Measurements from ENCODE around the gene SDC1.

The SDC1 gene

DNA sequence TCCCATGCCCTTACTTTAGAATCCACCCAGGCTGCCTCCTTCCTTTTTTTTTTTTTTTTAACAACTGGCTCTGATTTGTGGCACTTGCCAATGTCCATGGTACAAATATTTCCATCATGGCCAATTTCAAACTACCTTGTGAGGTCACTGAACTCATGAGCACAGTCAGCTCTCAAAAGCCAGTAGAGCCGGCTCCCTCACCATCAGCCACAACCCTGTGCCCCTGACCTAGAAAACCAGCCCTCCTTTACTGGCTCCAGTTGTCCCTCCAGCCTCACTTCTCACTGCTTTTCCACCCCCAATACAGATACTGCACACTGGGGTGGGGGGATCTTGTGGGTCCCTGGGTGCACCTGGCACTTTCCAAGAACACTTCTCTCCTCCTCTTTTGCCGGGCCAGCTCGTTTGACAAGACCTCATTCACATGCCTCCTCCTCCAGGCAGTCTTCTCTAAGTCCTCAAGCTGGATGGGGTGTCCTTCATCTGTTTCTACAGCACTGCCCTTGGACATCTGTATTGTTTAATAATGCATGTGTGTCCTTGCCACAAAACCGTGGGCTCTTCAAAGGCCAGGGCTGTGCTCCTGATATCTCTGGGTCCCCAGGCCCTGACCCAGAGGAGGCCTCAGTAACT is 35.5 kb downstream of the SDC1 start:
- Mint-ChIP-seq H3K4me1 (ENCODE audit: low read depth) (no peaks in the 10 kb centered on the region), H3K36me3 (no peaks in the 10 kb centered on the region), H3K27me3 (no peaks in the 10 kb centered on the region), H3K9me3 (ENCODE audit: low read depth) (no peaks in the 10 kb centered on the region), H3K27ac (no peak overlapping the region), H3K4me3 (no peak overlapping the region)

DNA sequence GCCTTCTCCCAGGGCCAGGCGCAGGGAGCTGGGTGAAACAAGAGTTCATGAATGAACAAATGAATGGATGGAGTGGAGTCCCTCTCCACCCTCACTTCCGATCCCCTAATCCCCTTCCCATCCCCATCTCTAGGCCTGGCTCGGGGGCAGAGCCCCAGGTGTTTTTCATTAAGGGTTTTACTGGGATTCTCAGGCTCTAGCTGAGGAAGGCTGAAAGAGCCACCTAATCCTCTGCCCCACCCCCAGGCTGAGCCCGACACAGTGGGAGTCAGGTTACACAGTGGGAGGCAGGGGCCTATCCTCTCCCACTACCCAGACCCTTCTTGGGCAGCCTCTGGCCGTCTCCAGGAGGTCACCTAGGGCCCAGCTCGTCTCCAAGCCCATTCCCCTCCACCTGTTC is 36.1 kb downstream of the SDC1 start:
- no peaks in the 10 kb centered on the region for H3K4me1 Mint-ChIP-seq (ENCODE audit: low read depth)
- no peak overlapping the region for H3K4me3 Mint-ChIP-seq
- no peaks in the 10 kb centered on the region for H3K36me3 Mint-ChIP-seq
- H3K9me3 Mint-ChIP-seq (ENCODE audit: low read depth): no peaks in the 10 kb centered on the region
- H3K27ac Mint-ChIP-seq: no peak overlapping the region
- H3K27me3 Mint-ChIP-seq: no peaks in the 10 kb centered on the region

DNA sequence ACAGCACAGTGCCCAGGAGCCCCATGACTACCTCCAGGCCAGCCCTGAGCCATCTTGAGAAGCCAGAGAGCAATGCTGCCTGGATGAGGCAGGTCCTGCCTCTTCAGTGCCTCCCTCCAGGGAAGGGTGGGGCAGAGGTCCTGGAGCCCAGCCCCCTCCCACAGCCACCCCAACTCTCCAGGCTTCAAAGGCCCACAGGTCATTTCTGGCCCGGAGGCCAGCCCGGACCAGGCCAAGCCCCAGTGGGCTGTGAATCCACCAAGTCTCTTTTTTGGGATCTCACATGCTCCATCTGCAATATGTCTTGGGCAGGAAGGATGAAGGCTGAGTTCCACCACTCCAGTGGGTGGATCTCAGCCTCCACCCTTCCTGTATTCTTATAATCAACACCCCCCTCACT is 36.7 kb downstream of the SDC1 start:
- Mint-ChIP-seq H3K4me1 (ENCODE audit: low read depth) (no peaks in the 10 kb centered on the region), H3K27ac (no peak overlapping the region)

DNA sequence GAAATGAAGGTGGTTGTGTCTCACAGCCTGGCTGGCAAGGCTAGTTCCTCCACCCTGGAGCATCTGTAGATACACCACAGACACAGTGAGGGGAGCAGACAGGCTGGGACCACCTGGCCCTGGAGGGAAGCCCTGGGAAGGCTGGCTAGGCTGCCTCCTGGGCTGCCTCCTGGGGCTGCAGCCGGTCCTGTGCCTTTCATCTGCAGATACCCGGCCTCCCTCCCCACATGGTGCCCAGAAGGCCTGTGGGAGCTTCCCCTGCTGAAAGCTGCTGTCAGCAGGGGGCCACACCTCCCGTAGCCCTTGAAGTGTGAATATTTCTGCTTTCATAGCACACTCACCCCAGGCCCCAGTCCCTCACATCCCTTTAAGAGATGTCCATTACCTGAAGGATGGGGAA is 37.6 kb downstream of the SDC1 start:
- Mint-ChIP-seq H3K27ac (no peak overlapping the region), H3K9me3 (ENCODE audit: low read depth) (no peaks in the 10 kb centered on the region), H3K36me3 (no peaks in the 10 kb centered on the region), H3K4me3 (no peak overlapping the region), H3K4me1 (ENCODE audit: low read depth) (no peaks in the 10 kb centered on the region), H3K27me3 (no peaks in the 10 kb centered on the region)

More for the DNA sequence above, 36.7 kb downstream of the SDC1 start:
- Mint-ChIP-seq H3K9me3 (ENCODE audit: low read depth) (no peaks in the 10 kb centered on the region), H3K4me3 (no peak overlapping the region), H3K27me3 (no peaks in the 10 kb centered on the region), H3K36me3 (no peaks in the 10 kb centered on the region)

DNA sequence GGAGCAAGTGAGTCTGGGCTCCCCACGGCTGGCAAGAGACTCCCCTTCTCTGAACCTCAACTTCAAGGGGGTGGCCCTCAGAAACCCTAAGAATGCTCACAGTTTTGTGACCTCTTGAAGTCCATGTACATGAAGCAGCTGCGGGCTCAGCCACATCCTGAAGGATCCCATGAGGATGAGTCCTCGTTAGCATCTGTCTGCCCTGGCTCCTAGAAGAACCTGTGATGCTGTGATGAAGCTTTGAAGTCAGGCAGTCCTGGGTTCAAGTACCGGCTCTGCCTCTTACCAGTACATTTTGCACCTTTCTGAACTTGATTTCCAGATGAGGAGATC is 38.1 kb downstream of the SDC1 start:
- no peaks in the 10 kb centered on the region for H3K36me3 Mint-ChIP-seq
- no peak overlapping the region for H3K27ac Mint-ChIP-seq
- H3K27me3 Mint-ChIP-seq: no peaks in the 10 kb centered on the region
- no peak overlapping the region for H3K4me3 Mint-ChIP-seq
- H3K4me1 Mint-ChIP-seq (ENCODE audit: low read depth): no peaks in the 10 kb centered on the region
- H3K9me3 Mint-ChIP-seq (ENCODE audit: low read depth): no peaks in the 10 kb centered on the region

DNA sequence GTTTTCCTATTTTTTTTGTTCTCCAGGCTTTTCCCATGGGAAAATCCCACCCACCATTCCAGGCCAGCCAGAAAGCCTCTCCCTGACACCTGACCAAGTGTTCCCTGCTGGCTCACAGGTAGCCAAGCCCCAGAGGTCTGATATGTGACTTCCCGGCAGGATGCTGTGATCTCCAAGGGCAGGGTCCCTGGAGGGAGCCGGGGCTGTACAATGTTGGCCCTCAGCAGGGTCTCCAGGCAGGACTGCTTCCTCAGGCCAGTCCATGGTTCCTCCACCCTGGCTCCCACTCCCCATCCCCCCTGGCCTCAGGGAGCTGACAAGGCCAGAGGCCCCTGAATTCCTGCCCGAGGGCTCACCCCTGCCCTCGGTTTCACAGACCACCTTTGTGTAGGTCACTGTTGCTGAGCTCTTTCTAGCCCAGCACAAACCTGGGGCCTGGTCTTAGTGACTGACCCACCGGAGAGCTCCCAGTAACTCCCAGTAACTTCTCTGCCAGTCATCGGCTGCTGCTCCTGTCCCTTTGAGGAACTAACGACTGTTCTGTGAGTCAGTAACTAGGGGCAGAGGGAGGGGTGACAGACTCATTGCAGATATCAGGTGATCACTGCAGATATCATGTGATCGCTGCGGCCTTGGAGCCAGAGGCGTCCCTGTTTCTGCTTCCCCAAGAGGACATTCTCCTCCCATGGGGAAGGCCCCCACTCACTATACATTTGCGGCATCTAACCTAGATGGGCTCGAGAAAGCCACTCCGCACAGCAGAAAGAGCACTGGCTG is 38.7 kb downstream of the SDC1 start:
- no peak overlapping the region for H3K4me3 Mint-ChIP-seq
- H3K36me3 Mint-ChIP-seq: no peaks in the 10 kb centered on the region
- no peaks in the 10 kb centered on the region for H3K4me1 Mint-ChIP-seq (ENCODE audit: low read depth)
- H3K27ac Mint-ChIP-seq: no peak overlapping the region
- no peaks in the 10 kb centered on the region for H3K9me3 Mint-ChIP-seq (ENCODE audit: low read depth)
- H3K27me3 Mint-ChIP-seq: no peaks in the 10 kb centered on the region

DNA sequence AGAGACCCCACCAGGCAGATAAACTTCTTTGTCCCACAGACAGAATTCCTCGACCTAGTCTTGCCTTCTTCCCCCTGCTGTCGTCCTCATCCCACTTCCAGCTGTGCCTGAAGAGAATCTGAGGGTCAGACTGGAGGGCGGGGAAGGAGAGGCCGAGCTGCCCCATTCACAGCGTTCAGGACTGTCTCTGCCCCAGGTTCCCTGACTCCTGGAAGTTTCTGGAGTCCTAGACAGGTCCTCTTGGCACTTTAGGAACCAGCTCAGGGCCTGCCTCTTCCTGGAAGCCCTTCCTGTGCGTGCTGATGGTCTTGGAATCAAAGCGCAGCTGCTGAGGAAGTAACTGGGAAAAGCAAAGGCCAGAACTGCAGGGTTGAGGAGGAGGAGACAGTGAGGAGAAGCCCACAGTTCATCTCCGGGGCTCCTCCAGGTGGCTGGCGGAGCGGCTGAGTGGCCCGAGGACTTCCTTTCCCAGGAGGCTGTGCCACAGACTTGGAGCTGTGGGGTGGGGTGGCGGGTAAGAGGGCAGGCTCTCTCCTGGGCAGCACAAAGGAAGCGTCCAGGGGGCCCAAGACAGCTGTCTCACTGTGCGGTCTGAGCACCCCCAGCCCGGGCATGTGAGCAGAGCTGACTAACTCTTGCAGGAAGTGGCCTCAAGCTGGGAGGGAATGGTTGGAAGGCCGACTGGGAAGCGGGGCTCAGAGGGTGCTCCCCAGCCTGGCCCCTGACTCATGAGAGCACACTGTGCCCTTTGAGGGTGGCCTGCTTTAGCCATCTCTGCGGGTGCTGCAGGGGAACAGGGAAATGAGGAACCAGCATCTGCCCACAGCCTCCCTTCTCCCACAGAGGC is 39.5 kb downstream of the SDC1 start:
- Mint-ChIP-seq H3K4me3 (no peak overlapping the region), H3K9me3 (ENCODE audit: low read depth) (no peaks in the 10 kb centered on the region), H3K27ac (no peak overlapping the region), H3K27me3 (no peaks in the 10 kb centered on the region), H3K36me3 (no peaks in the 10 kb centered on the region), H3K4me1 (ENCODE audit: low read depth) (no peaks in the 10 kb centered on the region)

DNA sequence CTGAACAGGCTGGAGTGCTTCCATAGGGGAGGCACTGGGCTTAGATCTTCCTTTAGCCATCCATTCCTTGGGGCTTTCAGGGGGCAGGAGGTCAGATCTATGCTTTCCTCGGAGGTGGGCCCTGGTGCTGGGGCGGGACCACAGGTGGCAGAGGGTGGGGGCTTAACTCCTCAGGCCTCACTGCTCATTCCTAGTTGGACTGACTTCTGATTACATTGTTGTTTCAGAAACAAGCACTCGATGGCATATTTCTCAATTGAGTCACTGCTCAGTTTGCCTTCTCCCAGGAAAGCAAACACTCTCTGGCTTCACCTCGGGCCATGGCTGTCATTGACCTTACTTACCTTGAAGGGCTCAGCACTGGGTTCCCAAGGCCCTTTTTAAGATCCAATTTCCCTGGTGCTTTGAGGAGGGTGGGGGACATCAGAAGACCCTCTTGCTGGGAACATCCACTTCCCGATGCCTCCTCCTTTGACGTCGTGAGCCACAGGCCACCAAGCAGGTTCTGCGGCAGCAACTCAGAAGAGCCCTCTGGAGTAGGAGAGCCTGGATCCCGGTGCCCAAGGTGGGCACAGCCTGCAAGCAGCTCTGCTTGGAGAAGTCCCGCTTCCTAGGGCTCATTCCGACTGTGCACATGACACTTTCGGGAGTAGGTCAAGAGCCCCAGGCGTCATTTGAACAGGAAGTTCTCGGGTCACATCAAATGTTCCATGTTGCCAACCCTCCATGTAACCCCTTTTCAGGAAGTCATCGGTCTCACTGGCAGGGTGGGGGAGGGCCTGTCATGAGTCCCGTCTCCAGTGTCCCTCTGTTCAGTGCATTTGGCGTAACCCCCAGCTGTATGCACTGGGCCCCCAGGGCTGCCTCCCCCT is 40.6 kb downstream of the SDC1 start:
- H3K9me3 Mint-ChIP-seq (ENCODE audit: low read depth): no peaks in the 10 kb centered on the region
- H3K4me3 Mint-ChIP-seq: no peak overlapping the region
- H3K27me3 Mint-ChIP-seq: no peaks in the 10 kb centered on the region
- H3K27ac Mint-ChIP-seq: no peak overlapping the region
- no peaks in the 10 kb centered on the region for H3K4me1 Mint-ChIP-seq (ENCODE audit: low read depth)
- H3K36me3 Mint-ChIP-seq: no peaks in the 10 kb centered on the region

DNA sequence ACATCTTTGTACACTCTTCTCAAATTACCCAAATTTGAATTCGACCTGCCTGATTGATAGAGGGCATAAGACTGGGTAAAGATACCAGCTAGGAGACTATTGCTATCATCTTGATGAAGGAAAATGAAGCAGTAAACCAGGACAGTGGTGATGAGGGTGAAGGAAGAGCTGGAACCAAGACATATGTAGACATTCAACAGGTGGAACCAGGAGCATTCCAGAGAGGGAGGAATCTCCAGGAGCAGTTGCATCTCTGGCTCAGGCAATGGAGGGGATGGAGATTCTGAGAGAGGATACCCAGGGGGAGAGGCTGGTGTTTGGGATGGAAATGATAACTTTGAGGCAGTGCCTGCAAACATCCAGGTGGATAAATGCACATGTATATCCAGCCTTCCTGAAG is 41.6 kb downstream of the SDC1 start:
- Mint-ChIP-seq H3K4me3 (no peak overlapping the region), H3K27ac (no peak overlapping the region), H3K4me1 (ENCODE audit: low read depth) (no peaks in the 10 kb centered on the region), H3K9me3 (ENCODE audit: low read depth) (no peaks in the 10 kb centered on the region), H3K36me3 (no peaks in the 10 kb centered on the region), H3K27me3 (no peaks in the 10 kb centered on the region)

DNA sequence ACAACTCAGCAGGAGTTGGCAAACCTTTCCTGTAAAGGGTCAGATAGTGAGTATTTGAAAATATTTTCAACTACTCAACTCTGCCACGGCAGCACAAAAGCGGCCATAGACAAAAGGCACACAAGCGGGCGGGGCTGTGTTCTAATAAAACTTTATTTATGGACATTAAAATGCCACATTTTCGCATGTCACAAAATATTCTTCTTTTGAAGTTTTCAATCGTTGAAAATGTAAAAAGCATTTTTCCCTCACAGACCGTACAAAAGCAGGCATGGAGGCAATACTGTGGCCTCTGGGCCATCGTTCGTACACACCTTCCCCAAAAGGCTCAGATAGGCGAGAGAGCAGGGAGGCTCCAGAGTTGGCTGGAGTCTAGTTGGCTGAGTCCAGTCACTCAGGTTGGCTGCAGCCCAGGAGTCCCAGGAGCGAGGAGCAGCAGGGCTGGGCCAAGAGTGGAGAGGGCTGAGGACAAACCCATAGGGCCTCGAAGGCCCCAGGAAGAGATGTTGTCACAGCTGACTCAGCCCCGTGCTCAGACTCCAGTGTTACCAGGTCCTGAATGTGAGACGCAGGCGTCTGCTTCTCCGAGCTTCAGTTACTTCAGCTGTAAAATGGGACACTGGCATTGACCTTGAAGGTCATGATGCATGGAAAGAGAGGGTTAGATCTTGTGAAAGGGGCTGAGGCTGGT is 42.5 kb downstream of the SDC1 start:
- Mint-ChIP-seq H3K36me3 (no peaks in the 10 kb centered on the region), H3K27ac (no peak overlapping the region), H3K4me3 (no peak overlapping the region), H3K4me1 (ENCODE audit: low read depth) (no peaks in the 10 kb centered on the region), H3K9me3 (ENCODE audit: low read depth) (no peaks in the 10 kb centered on the region), H3K27me3 (no peaks in the 10 kb centered on the region)

DNA sequence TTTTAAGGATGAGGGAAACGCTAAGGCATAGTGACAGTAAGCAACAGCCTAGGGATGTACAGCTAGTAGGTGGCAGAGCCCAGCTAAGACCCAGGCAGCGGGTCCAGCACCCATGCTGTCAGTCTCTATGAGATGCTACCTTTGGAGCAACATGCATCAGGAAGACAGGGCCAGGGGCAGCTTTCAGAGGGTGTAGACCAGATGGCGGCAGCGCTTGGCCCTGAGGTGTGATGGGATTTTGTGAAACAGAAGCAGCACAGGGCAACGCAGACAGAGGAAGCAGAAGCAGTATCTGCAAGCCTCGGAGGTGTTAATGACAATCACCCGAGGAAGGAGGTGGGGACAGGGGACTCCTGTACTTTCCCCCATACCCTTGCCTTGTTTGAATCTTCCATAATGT is 43.2 kb downstream of the SDC1 start:
- Mint-ChIP-seq H3K27ac (no peak overlapping the region), H3K4me1 (ENCODE audit: low read depth) (no peaks in the 10 kb centered on the region), H3K36me3 (no peaks in the 10 kb centered on the region), H3K27me3 (no peaks in the 10 kb centered on the region), H3K4me3 (no peak overlapping the region), H3K9me3 (ENCODE audit: low read depth) (no peaks in the 10 kb centered on the region)

DNA sequence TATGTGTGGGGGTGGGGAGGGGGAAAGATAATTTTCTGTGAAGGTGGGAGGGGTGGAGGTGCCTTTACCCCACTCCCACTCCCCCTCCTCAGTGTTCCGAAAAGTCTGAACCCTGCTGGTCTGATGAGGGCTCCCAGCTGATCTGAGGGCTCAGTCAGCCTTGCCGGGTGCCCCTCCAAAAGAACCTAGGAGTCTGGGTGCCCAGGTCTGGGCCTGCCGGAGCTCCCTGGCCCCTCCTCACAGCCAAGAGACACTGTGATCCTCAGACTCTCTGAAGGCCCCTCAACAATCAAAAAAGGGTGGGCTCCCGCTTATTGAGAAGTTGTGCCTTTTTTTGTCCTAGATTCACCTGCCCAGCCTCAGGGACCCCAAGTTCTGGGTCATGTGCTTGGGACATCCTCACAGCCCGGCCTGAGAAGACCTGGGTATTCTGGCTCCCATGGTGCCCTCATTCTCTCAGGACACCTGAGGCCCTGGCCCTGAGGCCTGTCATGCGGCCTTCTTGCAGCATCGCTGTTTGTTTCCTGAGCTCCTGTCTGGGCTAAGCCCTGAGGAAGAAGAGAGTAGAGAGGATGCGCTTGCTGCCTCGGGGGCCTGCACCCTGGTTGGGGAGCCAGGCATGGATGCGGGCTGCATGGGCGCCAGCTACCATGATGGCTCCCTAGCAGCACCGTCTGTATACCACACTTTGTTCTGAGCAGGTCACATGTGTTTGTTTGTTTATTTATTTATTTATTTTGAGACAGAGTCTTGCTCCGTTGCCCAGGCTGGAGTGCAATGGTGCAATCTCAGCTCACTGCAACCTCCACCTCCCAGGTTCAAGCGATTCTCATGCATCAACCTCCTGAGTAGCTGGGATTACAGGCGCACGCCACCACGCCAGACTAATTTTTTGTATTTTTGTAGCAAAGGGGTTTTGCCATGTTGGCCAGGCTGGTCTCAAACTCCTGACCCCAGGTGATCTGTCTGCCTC is 44.0 kb downstream of the SDC1 start:
- no peak overlapping the region for H3K27ac Mint-ChIP-seq
- H3K36me3 Mint-ChIP-seq: no peaks in the 10 kb centered on the region
- no peaks in the 10 kb centered on the region for H3K9me3 Mint-ChIP-seq (ENCODE audit: low read depth)
- H3K4me3 Mint-ChIP-seq: no peak overlapping the region
- no peaks in the 10 kb centered on the region for H3K27me3 Mint-ChIP-seq
- H3K4me1 Mint-ChIP-seq (ENCODE audit: low read depth): no peaks in the 10 kb centered on the region

DNA sequence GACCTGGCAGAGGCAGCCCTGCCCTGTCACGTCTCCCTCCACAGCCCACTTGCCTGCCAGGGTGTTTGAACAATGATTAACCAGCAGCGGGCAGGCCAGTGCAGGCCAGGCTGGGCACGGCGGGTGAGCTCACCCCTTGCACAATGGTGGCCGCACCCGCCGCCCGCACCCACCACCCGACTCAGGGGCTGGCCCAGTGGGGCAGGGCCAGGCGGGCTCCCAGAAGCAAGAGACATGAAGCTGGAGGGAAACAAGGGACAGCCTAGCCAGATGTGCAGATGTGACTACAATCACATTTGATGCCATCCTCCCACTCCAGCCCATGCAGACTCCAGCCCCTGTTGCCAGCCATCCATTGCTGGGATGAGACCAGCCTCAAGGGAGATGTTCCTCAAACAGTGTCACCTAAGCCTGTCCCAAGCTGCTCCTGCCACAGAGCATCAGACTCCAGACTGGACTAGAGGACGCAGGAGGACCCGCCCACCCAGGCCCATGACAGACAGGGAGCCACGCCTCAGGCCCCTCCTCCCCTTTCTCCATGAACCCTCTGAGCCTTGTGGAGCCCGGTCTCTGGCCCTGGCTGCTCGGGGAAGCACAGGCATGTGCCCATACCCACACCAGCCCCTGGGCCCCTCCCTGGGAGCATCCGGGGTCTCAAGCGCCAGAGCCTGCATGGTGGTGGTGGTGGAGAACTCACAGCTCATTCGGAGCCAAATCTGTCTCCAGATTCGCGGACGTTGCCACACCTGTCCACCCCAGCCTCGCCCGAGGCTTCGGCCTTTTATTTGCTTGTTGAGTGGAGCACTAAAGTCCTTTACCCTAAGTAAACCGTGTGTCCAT is 45.0 kb downstream of the SDC1 start:
- no peaks in the 10 kb centered on the region for H3K36me3 Mint-ChIP-seq
- H3K27me3 Mint-ChIP-seq: no peaks in the 10 kb centered on the region
- H3K9me3 Mint-ChIP-seq (ENCODE audit: low read depth): no peaks in the 10 kb centered on the region
- no peak overlapping the region for H3K4me3 Mint-ChIP-seq
- H3K4me1 Mint-ChIP-seq (ENCODE audit: low read depth): no peaks in the 10 kb centered on the region
- H3K27ac Mint-ChIP-seq: no peak overlapping the region
